Stimulated activated CD4-positive, alpha-beta T cell treated with anti-CD3 and anti-CD28 coated beads, Interleukin-12 subunit alpha, Interleukin-12 subunit beta, amount 100 ng/mL, for 48 hours (primary cell): ENCODE data around the gene ADM.
"Not testable (repeated sequence)": the region's sequence is repeated elsewhere in the genome, so short reads cannot be mapped to it uniquely, and the experiment has no call there.

Experiments used
- DNase-seq, 3 donors: peaks; one replicate each; pipeline ENCODE4 v3.0.0-alpha.2; 2020; ENCODE audit warnings: low read depth in 2 of 3, low spot score in 1 of 3

ADM gene

DNA sequence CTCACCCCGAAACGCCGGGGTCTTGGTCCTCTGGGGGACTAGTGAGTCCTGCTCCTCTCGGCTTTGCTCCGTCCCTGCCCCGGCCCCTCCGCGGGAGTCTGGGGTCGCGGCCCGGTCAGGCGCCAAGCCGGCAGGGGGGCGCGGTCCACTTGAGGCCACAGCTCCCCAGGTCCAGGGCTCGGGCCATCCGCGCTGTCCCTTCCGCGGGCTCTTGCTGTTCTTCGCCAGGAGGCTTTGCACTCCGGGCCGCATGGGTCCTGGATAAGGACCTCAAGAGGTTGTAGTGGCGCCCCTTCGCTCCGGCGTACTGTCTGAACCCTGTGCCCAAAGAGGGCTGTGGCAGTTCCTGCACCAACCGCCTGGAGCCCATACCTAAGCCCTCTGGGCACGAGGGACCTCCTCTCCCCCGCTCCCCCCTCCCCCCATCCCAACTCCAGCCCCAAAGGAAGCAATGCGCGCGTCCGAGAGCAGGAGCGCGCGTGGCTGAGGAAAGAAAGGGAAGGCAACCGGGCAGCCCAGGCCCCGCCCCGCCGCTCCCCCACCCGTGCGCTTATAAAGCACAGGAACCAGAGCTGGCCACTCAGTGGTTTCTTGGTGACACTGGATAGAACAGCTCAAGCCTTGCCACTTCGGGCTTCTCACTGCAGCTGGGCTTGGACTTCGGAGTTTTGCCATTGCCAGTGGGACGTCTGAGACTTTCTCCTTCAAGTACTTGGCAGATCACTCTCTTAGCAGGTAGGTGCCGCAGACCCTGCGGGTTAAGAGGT lies at the start of gene ADM:
Gene ADM, plus strand, starts transcription at position 579 of the 767 bp plus-strand sequence. CDS start 628 bp downstream, outside the sequence.
- DNase-seq: no peak

DNA sequence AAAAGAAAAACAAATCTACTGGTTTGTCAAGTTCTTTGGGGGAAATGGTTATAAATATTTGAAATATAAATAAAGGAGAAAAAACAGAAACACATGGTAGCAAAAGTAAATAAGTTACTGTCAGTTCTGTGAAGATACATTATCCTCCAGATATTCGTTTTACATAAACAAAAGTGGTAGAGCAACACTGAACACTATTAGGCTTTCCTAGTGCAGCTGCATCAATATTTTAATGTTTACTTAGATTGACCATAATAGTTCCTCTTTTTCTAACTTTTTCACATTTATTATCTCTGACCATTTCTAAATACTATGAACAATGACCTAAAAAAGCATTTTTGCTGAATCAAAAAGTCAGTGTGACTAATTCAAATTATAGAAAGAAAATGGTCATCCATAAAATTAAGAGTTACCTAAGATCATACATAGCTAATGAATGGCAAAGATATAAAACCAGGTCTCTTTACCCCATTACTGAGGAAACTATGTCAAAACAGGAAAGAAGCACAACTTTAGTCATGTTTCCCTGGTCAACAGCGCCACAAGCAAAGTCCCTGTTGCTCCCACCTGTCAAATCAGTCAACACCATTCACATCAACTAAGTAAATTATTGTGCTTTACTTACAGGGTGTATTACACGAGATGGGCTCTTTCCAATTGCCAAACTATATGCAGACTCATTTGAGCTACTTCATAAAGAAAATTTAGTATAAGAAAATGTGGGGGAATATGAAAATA lies 49.3 kb upstream of the ADM start:
- DNase-seq: no peak

DNA sequence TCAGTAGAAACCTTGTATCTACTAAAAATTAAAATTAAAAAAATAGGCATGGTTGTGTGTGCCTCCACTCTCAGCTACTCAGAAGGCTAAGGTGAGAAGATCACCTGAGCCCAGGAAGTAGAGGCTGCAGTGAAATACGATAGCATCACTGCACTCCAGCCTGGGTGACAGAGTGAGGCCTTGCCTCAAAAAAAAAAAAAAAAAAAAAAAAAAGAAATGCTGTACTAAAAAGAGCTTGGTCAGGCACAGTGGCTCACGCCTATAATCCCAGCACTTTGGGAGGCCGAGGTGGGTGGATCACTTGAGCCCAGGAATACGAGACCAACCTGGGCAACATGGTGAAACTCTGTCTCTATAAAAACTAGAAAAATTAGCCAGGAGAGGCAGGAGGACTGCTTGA lies 47.4 kb upstream of the ADM start:
- no peak for DNase-seq

DNA sequence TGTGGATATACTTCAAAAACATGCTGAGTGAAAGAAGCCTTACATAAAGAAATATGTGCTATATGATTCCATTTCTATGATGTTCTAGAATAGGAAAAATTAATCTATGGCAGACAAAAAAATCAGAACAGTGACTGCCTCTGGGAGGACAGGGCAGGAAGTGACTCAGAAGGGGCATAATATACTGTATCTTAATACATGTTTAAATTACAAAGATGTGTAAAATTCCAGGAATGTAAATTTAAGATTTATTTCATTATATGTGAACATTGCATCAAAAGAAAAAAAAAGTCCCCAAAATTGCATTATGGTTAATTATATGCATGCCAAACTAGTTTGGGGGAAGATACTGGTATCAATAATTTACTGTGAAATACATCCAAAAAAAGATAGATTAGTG lies 43.1 kb upstream of the ADM start:
- no peak for DNase-seq

DNA sequence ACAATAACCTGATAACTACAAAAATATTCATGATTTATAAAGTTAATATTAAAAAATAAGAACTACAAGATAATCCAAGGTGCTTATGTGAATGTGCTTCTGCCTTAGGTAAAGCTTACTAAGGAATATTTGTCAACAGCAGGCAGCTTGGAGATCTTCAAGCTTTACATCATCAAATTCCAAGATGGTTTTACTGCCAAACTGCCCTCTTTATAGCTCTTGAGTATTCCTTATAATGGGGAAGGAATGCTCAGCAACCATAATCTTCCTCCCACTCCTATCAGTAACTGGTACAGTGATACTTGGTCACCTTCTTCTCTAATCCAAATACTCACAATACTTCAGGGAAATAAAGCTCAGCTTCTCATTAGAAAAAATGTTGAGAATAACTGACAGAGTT lies 40.9 kb upstream of the ADM start:
- DNase-seq: no peak

DNA sequence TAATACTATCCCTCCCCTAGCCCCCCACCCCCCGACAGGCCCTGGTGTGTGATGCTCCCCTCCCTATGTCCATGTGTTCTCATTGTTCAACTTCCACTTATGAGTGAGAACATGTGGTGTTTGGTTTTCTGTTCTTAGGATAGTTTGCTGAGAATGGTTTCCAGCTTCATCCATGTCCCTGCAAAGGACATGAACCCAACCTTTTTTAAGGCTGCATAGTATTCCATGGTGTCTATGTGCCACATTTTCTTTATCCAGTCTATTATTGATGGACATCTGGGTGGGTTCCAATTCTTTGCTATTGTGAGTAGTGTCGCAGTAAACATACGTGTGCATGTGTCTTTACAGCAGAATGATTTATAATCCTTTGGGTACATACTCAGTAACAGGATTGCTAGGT lies 40.2 kb upstream of the ADM start:
- DNase-seq: not testable (repeated sequence)

GRCh38 chr11:10265936-10266335 lies 38.9 kb upstream of the ADM start:
- no peak for DNase-seq

- DNase-seq: no peak
Observed at GRCh38 chr11:10267821-10268220, 37.1 kb upstream of the ADM start.

DNA sequence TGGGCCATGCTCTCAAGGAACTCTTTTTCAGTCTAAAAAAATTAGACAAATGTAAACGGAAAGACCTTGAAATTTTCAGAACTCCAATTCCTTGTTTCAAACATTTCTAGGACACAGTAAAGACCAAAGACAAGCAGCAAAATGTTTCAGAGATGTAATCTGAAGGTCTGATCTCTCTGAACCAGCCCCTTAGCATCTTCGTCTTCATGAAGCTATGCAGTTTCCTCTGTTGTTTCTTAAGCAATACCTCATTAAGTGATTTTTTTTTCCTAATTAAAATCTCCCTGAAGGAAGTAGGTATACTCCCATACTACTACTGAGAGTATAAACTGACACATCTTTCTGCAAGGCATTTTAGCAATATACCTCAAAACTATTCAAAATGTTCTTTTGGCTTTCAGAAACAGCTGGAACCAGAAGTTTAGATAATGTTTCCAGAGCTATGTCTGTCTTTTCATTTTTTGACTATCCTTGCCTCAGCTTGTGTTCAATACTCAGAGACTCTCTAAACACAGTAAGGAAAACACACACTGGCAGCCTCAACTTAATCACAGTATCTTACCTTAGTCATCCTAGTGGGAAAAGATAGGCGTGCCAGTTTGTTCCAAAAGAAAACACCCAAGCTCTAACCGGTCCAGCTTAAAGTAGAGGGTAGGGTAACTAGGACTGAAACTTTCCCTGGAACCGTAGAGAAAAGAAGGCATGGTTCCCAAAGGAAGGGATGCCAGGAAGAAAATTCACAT lies 36.0 kb upstream of the ADM start:
- DNase-seq: no peak

DNA sequence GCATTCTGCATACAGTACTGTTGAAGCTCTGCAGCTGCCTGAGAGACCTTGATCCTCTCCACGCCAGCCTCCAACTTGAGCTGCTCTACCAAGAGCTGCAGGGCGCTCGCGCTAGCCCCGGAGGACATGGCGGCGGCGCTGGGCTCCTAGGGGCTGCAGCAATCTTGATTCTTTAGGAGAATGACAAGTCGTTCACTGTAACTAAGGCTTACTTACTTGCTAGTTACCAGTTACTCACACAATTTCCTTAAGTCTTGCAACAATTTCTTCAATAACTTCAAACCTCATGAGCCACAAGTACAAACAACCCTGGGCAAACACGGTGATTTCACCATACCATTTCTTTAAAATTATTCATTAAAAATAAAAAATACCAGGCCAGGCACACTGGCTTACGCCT lies 32.7 kb upstream of the ADM start:
- DNase-seq: no peak

DNA sequence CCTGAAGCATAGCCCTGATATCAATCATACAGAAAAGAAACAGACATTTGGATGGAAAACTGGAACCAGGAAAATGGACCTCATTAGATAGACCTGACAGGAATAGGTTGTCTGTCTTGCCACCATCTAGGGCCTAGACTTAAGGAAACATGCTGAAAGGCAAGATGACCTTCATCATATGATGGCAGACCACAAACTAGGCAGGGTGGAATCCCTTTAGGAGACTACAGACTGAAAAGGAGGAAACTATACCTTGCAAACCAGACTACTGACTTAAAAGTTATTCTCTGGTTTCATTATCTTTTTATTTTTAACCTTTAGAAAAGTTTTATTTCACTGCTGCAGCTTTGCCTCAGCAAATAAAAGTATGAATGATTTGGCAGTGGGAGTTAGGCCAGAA lies 31.1 kb upstream of the ADM start:
- no peak for DNase-seq

GRCh38 chr11:10274726-10275125 lies 30.1 kb upstream of the ADM start:
- DNase-seq: no peak

- no peak for DNase-seq
Observed at GRCh38 chr11:10275714-10276113, 29.2 kb upstream of the ADM start.

DNA sequence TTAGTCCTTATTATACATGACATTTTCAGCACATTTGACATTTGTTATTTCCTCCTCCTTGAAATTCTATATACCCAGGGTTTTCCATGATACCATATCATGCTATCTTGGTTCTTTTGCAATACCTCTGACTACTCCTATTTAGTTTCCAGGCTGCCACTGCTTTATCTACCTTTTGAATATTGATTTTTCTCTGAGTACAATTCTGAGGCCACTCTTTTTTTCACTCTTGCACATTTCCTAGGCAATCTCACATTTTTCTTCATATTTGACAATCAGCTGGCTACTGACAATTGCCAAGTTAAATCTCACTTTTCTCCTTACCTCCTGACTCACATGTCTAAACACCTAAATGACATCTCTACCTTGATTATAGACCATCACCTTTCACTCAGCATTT lies 22.8 kb upstream of the ADM start:
- no peak for DNase-seq

- no peak for DNase-seq
Observed at GRCh38 chr11:10283991-10284390, 20.9 kb upstream of the ADM start.

DNA sequence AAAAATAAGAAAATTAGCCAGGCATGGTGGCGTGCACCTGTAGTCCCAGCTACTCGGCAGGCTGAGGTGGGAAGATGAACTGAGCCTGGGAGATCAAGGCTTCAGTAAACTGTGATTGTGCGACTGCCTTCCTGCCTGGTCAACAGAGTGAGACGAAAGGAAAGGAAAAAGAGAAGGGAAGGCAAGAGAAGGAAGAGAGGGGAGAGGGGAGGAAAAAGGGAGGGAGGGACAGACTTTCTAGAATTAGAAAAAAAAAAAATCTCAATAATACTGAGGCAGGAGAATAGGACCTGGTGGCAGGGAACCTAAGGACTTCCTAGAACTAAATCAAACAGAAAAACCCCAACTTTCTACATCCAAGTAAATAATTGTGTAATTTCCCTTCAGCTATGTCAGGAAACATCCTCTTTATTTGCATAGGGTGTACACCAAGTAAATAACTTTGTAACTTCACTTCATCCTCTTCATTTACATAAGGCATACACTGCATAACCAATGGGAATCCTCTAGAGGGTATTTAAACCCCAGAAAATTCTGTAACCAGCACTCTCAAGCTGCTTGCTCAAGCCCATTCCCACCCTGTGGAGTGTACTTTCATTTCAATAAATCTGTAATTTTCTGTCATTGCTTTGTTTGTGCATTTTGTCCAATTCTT lies 19.6 kb upstream of the ADM start:
- no peak for DNase-seq

DNA sequence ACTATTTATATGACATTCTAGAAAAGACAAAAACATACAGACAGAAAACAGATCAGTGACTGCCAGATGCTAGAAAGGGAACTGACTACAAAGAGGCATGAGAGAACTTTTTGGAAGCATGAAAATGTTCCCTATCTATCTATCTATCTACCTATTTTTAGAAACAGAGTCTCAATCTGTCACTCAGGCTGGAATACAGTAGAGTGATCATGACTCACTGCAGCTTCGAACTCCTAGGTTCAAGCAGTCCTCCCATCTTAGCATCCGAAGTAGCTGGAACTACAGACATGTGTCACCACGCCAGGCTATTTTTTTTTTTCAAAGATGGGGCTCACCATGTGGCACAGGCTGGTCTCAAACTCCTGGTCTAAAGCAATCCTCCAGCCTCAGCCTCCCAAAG lies 17.7 kb upstream of the ADM start:
- no peak for DNase-seq

GRCh38 chr11:10287766-10288715 lies 16.8 kb upstream of the ADM start:
- no peak for DNase-seq

DNA sequence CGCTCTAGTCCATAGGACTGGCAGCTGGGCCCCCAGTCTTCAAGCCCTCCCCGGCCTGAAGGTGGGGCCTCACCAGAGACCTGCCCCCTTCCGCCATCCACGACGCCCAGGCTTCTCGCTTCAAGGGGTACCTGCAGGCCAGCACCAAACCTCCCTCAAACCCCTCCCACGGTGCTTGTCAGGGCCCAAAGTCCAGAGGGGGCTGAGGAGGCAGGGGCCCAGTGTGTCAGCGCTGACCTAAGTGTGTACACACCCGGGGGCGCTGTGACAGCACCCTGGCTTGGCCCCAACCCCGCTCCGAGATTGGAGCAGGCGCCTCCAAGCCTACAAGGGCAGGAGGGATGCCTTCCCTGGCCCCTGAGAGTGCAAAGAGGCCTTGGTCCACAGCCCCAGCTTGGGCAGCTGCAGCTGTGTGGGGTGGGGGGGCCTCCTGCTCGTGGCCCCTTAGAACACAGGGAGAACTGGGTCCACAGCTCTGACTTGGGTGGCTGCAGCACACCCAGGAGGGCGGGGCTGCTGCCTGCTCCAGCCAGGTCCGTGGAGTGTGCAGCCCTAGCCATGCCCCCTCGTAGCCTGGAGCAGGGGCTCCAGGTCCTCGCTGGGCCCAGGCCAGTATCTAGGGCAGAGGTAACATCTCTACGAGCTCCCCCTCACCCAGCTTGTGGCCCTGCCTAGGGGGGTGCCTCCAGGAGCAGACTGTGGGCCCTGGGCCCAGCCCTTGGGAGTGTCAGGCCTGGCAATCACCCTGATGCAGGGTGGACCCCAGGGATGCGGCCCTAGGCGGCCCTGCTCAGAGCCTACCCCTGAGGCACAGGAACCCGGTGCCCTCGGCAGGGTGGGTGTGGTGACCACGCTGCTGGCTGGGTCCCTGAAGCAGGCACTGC lies 15.8 kb upstream of the ADM start:
- DNase-seq: no peak
